Epidermal melanocyte (primary cell): Measurements from ENCODE around the gene ZDHHC8.

Source experiments
- DNase-seq: peaks from one replicate; pipeline ENCODE4 v3.0.0; 2011; ENCODE audit warnings: low spot score; ENCODE audit not compliant: insufficient read length

ZDHHC8 gene

GRCh38 chr22:20113551-20114310 is 17.9 kb upstream of the ZDHHC8 start:
- DNase-seq: no peak

GRCh38 chr22:20114506-20115475 is 16.8 kb upstream of the ZDHHC8 start:
- DNase-seq: no peak

- no peak for DNase-seq
Measured at GRCh38 chr22:20115691-20116375, 15.8 kb upstream of the ZDHHC8 start, which contains the start of gene RANBP1. RANBP1 (plus strand) TSS chr22:20116104; CDS start chr22:20116185, 81 bp downstream.

- no peak for DNase-seq
Measured at GRCh38 chr22:20116376-20116950, 15.1 kb upstream of the ZDHHC8 start.

GRCh38 chr22:20116951-20117632 is 14.5 kb upstream of the ZDHHC8 start, which contains the start of gene TRMT2A:
TRMT2A (minus strand) TSS chr22:20117226; CDS start chr22:20116906, 320 bp downstream.
- DNase-seq: peak; percentile 100

- no peak for DNase-seq
Measured at GRCh38 chr22:20117633-20118299, 13.8 kb upstream of the ZDHHC8 start.

- no peak for DNase-seq
Measured at GRCh38 chr22:20118300-20119020, 13.1 kb upstream of the ZDHHC8 start.

GRCh38 chr22:20121856-20122415 is 9.7 kb upstream of the ZDHHC8 start:
- DNase-seq: no peak

GRCh38 chr22:20123366-20124082 is 8.1 kb upstream of the ZDHHC8 start:
- DNase-seq: no peak

- DNase-seq: no peak
Measured at GRCh38 chr22:20124083-20124787, 7.4 kb upstream of the ZDHHC8 start.

- DNase-seq: no peak
Measured at GRCh38 chr22:20125201-20126174, 6.1 kb upstream of the ZDHHC8 start.

GRCh38 chr22:20126284-20127029 is 5.1 kb upstream of the ZDHHC8 start:
- no peak for DNase-seq

- DNase-seq: no peak
Measured at GRCh38 chr22:20127318-20127868, 4.2 kb upstream of the ZDHHC8 start.

GRCh38 chr22:20127869-20128618 is 3.6 kb upstream of the ZDHHC8 start:
- no peak for DNase-seq

- no peak for DNase-seq
Measured at GRCh38 chr22:20128619-20128901, 3.0 kb upstream of the ZDHHC8 start.
